H1 (cell line): ENCODE data around the gene TMEM18.

Source experiments
- CHD2 ChIP-seq: IDR thresholded peaks from 2 replicates; pipeline ENCODE4 v1.6.1; 2012; ENCODE audit warnings: low read length, improper control_type of control experiment
- E2F6 ChIP-seq: IDR thresholded peaks from 2 replicates; pipeline ENCODE4 v1.6.1; 2012; ENCODE audit warnings: inconsistent platforms
- EZH2 ChIP-seq: fragments of 200-600 bp; sonication (generic); IDR thresholded peaks from 2 replicates; pipeline ENCODE4 v1.7.1; 2012; ENCODE audit warnings: low read depth, mild to moderate bottlenecking, moderate library complexity, low read length, inconsistent platforms; ENCODE audit not compliant: severe bottlenecking
- HDAC2 ChIP-seq, 2 experiments: fragments of 300-600 bp in 1 of 2; sonication (generic) in 1 of 2; IDR thresholded peaks; 2 replicates each; pipeline ENCODE4 v1.6.1; 2011 to 2012; ENCODE audit warnings: low read depth in 2 of 2, low read length in 2 of 2, mild to moderate bottlenecking in 2 of 2, moderate library complexity in 2 of 2, borderline replicate concordance in 1 of 2, inconsistent platforms in 1 of 2
- KDM1A ChIP-seq: fragments of 200-600, 300-600 bp; sonication (generic); IDR thresholded peaks from 2 replicates; pipeline ENCODE4 v1.7.1; 2016; ENCODE audit warnings: mild to moderate bottlenecking, low read length, borderline replicate concordance
- POLR2A ChIP-seq, 2 experiments: IDR thresholded peaks; 1 replicate in 1 of 2; 2 replicates in 1 of 2; pipeline ENCODE4 v1.6.1; 2011; ENCODE audit warnings: low read depth in 2 of 2, low read length in 2 of 2, mild to moderate bottlenecking in 2 of 2; ENCODE audit errors: control extremely low read depth in 1 of 2
- TF ChIP-seq, protein P1 (sequence below), 3 experiments: IDR thresholded peaks; 1 replicate in 2 of 3; 2 replicates in 1 of 3; pipeline versions ENCODE4 v1.5.1 to v1.6.1; 2011; ENCODE audit warnings: low read length in 3 of 3, mild to moderate bottlenecking in 3 of 3, inconsistent platforms in 2 of 3, low read depth in 1 of 3, moderate library complexity in 1 of 3; ENCODE audit not compliant: insufficient read depth in 1 of 3; ENCODE audit errors: control extremely low read depth in 1 of 3
- TF ChIP-seq, protein P2 (sequence below): IDR thresholded peaks from 2 replicates; pipeline ENCODE4 v1.6.1; 2012; ENCODE audit warnings: inconsistent platforms

DNA sequence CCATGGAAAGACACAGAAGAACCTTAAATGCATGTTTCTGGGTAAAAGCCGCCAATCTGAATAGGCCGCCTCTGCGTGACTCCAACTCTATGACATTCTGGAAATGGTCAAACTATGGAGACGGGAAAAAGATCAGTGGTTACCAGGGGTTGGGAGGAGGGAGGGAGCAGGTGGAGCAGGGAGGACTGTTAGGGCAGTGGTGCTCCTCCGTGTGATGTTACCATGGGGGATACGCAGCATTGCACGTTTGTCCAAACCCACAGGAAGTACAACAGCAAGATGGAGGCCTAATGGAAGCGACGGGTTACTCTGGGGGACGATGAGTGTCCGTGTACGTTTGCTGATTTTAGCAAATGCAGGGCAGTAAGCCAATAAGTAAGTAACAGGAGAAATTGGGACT lies 17.2 kb downstream of the TMEM18 start:
- no peak for TF ChIP-seq CHD2
- TF ChIP-seq HDAC2 (IDR thresholded peaks at IDR 0.05; ENCODE audit: borderline replicate concordance in 1 of 2, low read depth in 2 of 2, low read length in 2 of 2), result no peak
- TF ChIP-seq E2F6, result no peak
- TF ChIP-seq KDM1A, result no peak
- no peak for TF ChIP-seq EZH2
- TF ChIP-seq, protein P1, sequence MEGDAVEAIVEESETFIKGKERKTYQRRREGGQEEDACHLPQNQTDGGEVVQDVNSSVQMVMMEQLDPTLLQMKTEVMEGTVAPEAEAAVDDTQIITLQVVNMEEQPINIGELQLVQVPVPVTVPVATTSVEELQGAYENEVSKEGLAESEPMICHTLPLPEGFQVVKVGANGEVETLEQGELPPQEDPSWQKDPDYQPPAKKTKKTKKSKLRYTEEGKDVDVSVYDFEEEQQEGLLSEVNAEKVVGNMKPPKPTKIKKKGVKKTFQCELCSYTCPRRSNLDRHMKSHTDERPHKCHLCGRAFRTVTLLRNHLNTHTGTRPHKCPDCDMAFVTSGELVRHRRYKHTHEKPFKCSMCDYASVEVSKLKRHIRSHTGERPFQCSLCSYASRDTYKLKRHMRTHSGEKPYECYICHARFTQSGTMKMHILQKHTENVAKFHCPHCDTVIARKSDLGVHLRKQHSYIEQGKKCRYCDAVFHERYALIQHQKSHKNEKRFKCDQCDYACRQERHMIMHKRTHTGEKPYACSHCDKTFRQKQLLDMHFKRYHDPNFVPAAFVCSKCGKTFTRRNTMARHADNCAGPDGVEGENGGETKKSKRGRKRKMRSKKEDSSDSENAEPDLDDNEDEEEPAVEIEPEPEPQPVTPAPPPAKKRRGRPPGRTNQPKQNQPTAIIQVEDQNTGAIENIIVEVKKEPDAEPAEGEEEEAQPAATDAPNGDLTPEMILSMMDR (IDR thresholded peaks at IDR 0.05; ENCODE audit: control extremely low read depth in 1 of 3, insufficient read depth in 1 of 3, low read depth in 1 of 3, low read length in 3 of 3), result no peak
- TF ChIP-seq POLR2A (IDR thresholded peaks at IDR 0.05; ENCODE audit: control extremely low read depth in 1 of 2, low read depth in 2 of 2, low read length in 2 of 2), result no peak
- TF ChIP-seq, protein P2, sequence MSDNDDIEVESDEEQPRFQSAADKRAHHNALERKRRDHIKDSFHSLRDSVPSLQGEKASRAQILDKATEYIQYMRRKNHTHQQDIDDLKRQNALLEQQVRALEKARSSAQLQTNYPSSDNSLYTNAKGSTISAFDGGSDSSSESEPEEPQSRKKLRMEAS, result no peak
